ENCODE results near the gene MAP3K8. TPM values are rescaled to one million over a fixed set of nuclear protein-coding genes. Genes with fewer than 3 reads are reported as not detected.

MAP3K8 gene
- polyA plus RNA-seq (ENCODE audit: insufficient read length), result 2.3 TPM

- DNase-seq, result peak; percentile 89
These were observed at the start of gene MAP3K8 for GRCh38 chr10:30433730-30434272. TSS of gene MAP3K8 (plus strand) at chr10:30434184. CDS start at chr10:30438939, 4,755 bp downstream.

GRCh38 chr10:30384701-30385201, 49.2 kb upstream of the MAP3K8 start:
- no peak for DNase-seq

- DNase-seq, result no peak
These were observed 47.0 kb upstream of the MAP3K8 start for GRCh38 chr10:30386801-30387588.

GRCh38 chr10:30387646-30388243, 46.2 kb upstream of the MAP3K8 start:
- DNase-seq, result no peak

GRCh38 chr10:30389543-30389942, 44.4 kb upstream of the MAP3K8 start:
- no peak for DNase-seq

GRCh38 chr10:30390207-30390606, 43.8 kb upstream of the MAP3K8 start:
- no peak for DNase-seq

GRCh38 chr10:30391266-30391665, 42.7 kb upstream of the MAP3K8 start:
- DNase-seq, result no peak

GRCh38 chr10:30392564-30392990, 41.4 kb upstream of the MAP3K8 start:
- peak; percentile 61 for DNase-seq

- no peak for DNase-seq
These were observed 37.7 kb upstream of the MAP3K8 start for GRCh38 chr10:30396293-30396692.

GRCh38 chr10:30396698-30397097, 37.3 kb upstream of the MAP3K8 start:
- no peak for DNase-seq

- no peak for DNase-seq
These were observed 35.8 kb upstream of the MAP3K8 start for GRCh38 chr10:30398193-30398592.

- no peak for DNase-seq
These were observed 35.2 kb upstream of the MAP3K8 start for GRCh38 chr10:30398788-30399187.

- no peak for DNase-seq
These were observed 30.5 kb upstream of the MAP3K8 start for GRCh38 chr10:30403494-30403893.

- DNase-seq, result no peak
These were observed 29.4 kb upstream of the MAP3K8 start for GRCh38 chr10:30404540-30404939.

GRCh38 chr10:30411263-30411662, 22.7 kb upstream of the MAP3K8 start:
- no peak for DNase-seq

GRCh38 chr10:30412901-30413300, 21.1 kb upstream of the MAP3K8 start:
- no peak for DNase-seq

GRCh38 chr10:30413996-30414576, 19.9 kb upstream of the MAP3K8 start:
- peak; percentile 43 for DNase-seq

GRCh38 chr10:30415593-30415992, 18.4 kb upstream of the MAP3K8 start:
- no peak for DNase-seq

- DNase-seq, result no peak
These were observed 16.7 kb upstream of the MAP3K8 start for GRCh38 chr10:30417301-30417700.

- DNase-seq, result no peak
These were observed 13.7 kb upstream of the MAP3K8 start for GRCh38 chr10:30420266-30420665.

GRCh38 chr10:30420766-30421165, 13.2 kb upstream of the MAP3K8 start:
- no peak for DNase-seq

- no peak for DNase-seq
These were observed 11.8 kb upstream of the MAP3K8 start for GRCh38 chr10:30422151-30422695.

Measured in hindlimb muscle (tissue), 1 donor.